Measurements from ENCODE around the gene PTPN22. TPM values are rescaled to one million over a fixed set of nuclear protein-coding genes. Genes with fewer than 3 reads are reported as not detected.

Gene PTPN22
- total and polyA plus RNA-seq, 2 experiments from 2014 or later = 0.17 to 0.47 TPM

- H2AFZ ChIP-seq = no peak overlapping the region
- no peaks in the 10 kb centered on the region for H3K79me2 ChIP-seq
- no peaks in the 10 kb centered on the region for H4K20me1 ChIP-seq (ENCODE audit: insufficient read depth, poor library complexity, severe bottlenecking)
- no peaks in the 10 kb centered on the region for H3K4me1 ChIP-seq (ENCODE audit: insufficient read depth)
- H3K27ac ChIP-seq = no peak overlapping the region
- 90% methylated on average over 3 of the region's 3 CpGs for WGBS (ENCODE audit: low lambda C conversion rate, missing lambda C conversion rate)
- DNase-seq (ENCODE audit: low spot score) = no peak
- H3K27me3 ChIP-seq = no peaks in the 10 kb centered on the region
- TF ChIP-seq EZH2 (IDR thresholded peaks at IDR 0.05; ENCODE audit: borderline replicate concordance) = no peak
- no peak for TF ChIP-seq EZH2phosphoT487 (IDR thresholded peaks at IDR 0.05; ENCODE audit: low read depth, severe bottlenecking, unreplicated experiment)
- TF ChIP-seq CTCF (IDR thresholded peaks at IDR 0.05; ENCODE audit: poor library complexity) = no peak
- H3K9me2 ChIP-seq (replicated peaks; ENCODE audit: insufficient read depth) = no peaks in the 10 kb centered on the region
- H3K4me3 ChIP-seq = no peak overlapping the region
- H3K9me3 ChIP-seq (ENCODE audit: low read depth) = no peaks in the 10 kb centered on the region
- no peak overlapping the region for H3K4me2 ChIP-seq
- no peaks in the 10 kb centered on the region for H3K36me3 ChIP-seq (replicated peaks; ENCODE audit: insufficient read depth, low read depth)
Measured at GRCh38 chr1:113859478-113860175, 11.9 kb downstream of the PTPN22 start.

GRCh38 chr1:113858982-113859381, 12.5 kb downstream of the PTPN22 start:
- Histone ChIP-seq H2AFZ (no peak overlapping the region), H3K27ac (no peak overlapping the region), H3K79me2 (no peaks in the 10 kb centered on the region), H3K27me3 (no peaks in the 10 kb centered on the region), H3K4me1 (ENCODE audit: insufficient read depth) (no peaks in the 10 kb centered on the region), H3K9me2 (replicated peaks; ENCODE audit: insufficient read depth) (no peaks in the 10 kb centered on the region), H4K20me1 (ENCODE audit: insufficient read depth, poor library complexity, severe bottlenecking) (no peaks in the 10 kb centered on the region), H3K36me3 (replicated peaks; ENCODE audit: insufficient read depth, low read depth) (no peaks in the 10 kb centered on the region), H3K4me2 (no peak overlapping the region), H3K9me3 (ENCODE audit: low read depth) (no peaks in the 10 kb centered on the region), H3K4me3 (no peak overlapping the region)
- no peak for DNase-seq (ENCODE audit: low spot score)
- TF ChIP-seq EZH2phosphoT487 (IDR thresholded peaks at IDR 0.05; ENCODE audit: low read depth, severe bottlenecking, unreplicated experiment) (no peak), CTCF (IDR thresholded peaks at IDR 0.05; ENCODE audit: poor library complexity) (no peak), EZH2 (IDR thresholded peaks at IDR 0.05; ENCODE audit: borderline replicate concordance) (no peak)
- 83% methylated on average over 1 of the region's 1 CpG for WGBS (ENCODE audit: low lambda C conversion rate, missing lambda C conversion rate)

DNA sequence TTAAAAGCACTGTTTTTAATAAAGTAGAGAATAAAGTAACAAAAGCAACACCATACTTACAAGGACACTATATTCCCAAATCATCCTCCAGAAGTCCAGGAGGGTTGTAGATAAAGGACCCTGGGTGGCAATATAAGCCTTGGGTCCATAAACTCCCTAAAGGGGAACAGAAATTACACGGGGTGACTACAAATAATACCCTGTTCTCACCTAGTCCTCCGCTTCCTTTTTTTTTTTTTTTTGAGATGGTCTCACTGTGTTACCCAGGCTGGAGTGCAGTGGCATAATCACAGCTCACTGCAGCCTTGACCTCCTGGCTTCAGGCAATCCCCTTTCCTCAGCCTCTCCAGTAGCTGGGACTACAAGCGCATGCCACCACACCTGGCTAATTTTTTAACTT, 13.1 kb downstream of the PTPN22 start:
- 92% methylated on average over 3 of the region's 3 CpGs for WGBS (ENCODE audit: low lambda C conversion rate, missing lambda C conversion rate)
- Histone ChIP-seq H3K4me2 (no peak overlapping the region), H3K79me2 (no peaks in the 10 kb centered on the region), H4K20me1 (ENCODE audit: insufficient read depth, poor library complexity, severe bottlenecking) (no peaks in the 10 kb centered on the region), H3K4me3 (no peak overlapping the region), H2AFZ (no peak overlapping the region), H3K27me3 (no peaks in the 10 kb centered on the region), H3K9me3 (ENCODE audit: low read depth) (no peaks in the 10 kb centered on the region), H3K27ac (no peak overlapping the region), H3K36me3 (replicated peaks; ENCODE audit: insufficient read depth, low read depth) (no peaks in the 10 kb centered on the region), H3K4me1 (ENCODE audit: insufficient read depth) (no peaks in the 10 kb centered on the region), H3K9me2 (replicated peaks; ENCODE audit: insufficient read depth) (no peaks in the 10 kb centered on the region)
- DNase-seq (ENCODE audit: low spot score) = no peak
- TF ChIP-seq EZH2phosphoT487 (IDR thresholded peaks at IDR 0.05; ENCODE audit: low read depth, severe bottlenecking, unreplicated experiment) (no peak), EZH2 (IDR thresholded peaks at IDR 0.05; ENCODE audit: borderline replicate concordance) (no peak), CTCF (IDR thresholded peaks at IDR 0.05; ENCODE audit: poor library complexity) (no peak)
